AG10803 (cell line): Measurements from ENCODE around the gene GABRG3.
A peak's percentile ranks its signal among the peaks of the same experiment; 100 is the strongest.

Experiments
- DNase-seq: peaks from one replicate; pipeline ENCODE4 v3.0.0; 2010; ENCODE audit warnings: low read depth
- H3K4me3 ChIP-seq: 2 replicates; pipeline ENCODE4 v1.5.1; 2011; ENCODE audit warnings: mild to moderate bottlenecking, low read length, control low read depth
- CTCF ChIP-seq: conservative IDR thresholded peaks from 2 replicates; pipeline ENCODE4 v1.5.1; 2011; ENCODE audit warnings: mild to moderate bottlenecking, low read length, control low read depth, inconsistent platforms

The GABRG3 gene

GRCh38 chr15:27086149-27086548, 115.2 kb downstream of the GABRG3 start:
- no peak for DNase-seq
- TF ChIP-seq CTCF: no peak
- H3K4me3 ChIP-seq: no peak overlapping the region

GRCh38 chr15:27086805-27087204, 115.8 kb downstream of the GABRG3 start:
- no peak for TF ChIP-seq CTCF
- no peak overlapping the region for H3K4me3 ChIP-seq
- no peak for DNase-seq

- TF ChIP-seq CTCF: no peak
- no peak overlapping the region for H3K4me3 ChIP-seq
- DNase-seq: no peak
These were observed 116.9 kb downstream of the GABRG3 start for GRCh38 chr15:27087651-27088583.

- no peak overlapping the region for H3K4me3 ChIP-seq
- TF ChIP-seq CTCF: no peak
- DNase-seq: no peak
These were observed 117.7 kb downstream of the GABRG3 start for GRCh38 chr15:27088584-27089232.

- no peak for DNase-seq
- no peak overlapping the region for H3K4me3 ChIP-seq
- TF ChIP-seq CTCF: no peak
These were observed 118.2 kb downstream of the GABRG3 start for GRCh38 chr15:27089233-27089586.

- no peak for TF ChIP-seq CTCF
- no peak overlapping the region for H3K4me3 ChIP-seq
- DNase-seq: no peak
These were observed 118.7 kb downstream of the GABRG3 start for GRCh38 chr15:27089676-27090075.

GRCh38 chr15:27091270-27091940, 120.4 kb downstream of the GABRG3 start:
- DNase-seq: peak; percentile 11
- H3K4me3 ChIP-seq: no peak overlapping the region
- TF ChIP-seq CTCF: no peak
